Loucy (cell line): Measurements from ENCODE around the gene SASH1.

Source experiments
- CTCF ChIP-seq: fragments of 200-600 bp; sonication (generic); conservative IDR thresholded peaks from 2 replicates; pipeline ENCODE4 v1.5.1; 2014; ENCODE audit warnings: mild to moderate bottlenecking, antibody characterized with exemption, low read length
- EZH2phosphoT487 ChIP-seq: fragments of 200-600 bp; IDR thresholded peaks from 2 replicates; pipeline ENCODE4 v1.6.1; 2018; ENCODE audit warnings: antibody characterized with exemption, mild to moderate bottlenecking, moderate library complexity, borderline replicate concordance

DNA sequence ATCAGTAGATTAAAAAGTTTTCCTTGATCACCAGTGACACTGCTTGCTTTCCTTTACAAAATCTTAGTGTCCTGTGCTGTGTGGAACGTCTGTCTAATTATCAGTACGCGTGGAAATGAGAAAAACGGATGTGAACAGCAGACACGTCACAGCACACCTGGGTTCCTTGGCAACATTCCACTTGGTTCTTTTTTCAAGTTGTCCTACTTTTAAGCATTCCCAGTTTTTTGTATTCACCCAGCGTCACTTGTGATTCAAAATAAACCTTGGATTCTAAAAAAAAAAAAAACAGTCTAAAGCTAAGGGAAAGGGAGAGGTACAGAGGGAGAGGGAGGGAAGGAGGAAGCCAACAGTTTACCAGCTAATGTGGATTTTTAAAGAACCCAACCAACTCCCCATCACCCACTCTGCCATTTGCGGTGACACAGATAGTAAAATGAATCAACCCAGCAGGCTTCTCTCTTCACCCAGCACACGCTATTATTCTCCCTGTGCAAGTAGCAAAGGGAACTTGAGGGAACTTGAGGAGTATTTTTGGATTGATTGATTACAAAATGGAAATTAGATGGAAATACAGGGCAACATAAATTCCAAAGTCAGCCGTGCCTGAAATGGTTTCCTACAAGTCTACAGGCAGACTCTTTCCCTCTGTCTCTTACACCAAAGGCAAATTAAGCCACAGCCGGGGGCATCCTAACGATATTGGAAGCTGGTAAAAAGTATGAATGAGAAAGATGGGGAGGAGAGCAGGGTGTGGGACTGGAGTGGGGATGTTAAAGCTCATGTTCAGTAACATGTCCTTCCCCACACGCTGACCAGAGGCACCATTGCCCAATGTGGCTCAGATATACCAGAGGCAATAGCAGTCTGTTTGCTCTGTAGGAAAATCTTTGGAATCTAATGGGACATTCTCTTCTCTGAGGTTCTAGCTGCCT lies 129.8 kb downstream of the SASH1 start:
- no peak for TF ChIP-seq EZH2phosphoT487
- TF ChIP-seq CTCF = no peak
